DOHH2 (cell line): ENCODE data around the gene FGGY.

ENCODE experiments used
- EZH2phosphoT487 ChIP-seq: fragments of 200-600 bp; sonication (generic); IDR thresholded peaks from 2 replicates; pipeline ENCODE4 v1.6.1; 2017; ENCODE audit warnings: borderline replicate concordance, mild to moderate bottlenecking, antibody characterized with exemption, low read length, moderate library complexity, mixed read lengths
- TF ChIP-seq, protein P1 (sequence below): fragments of 200-600 bp; sonication (generic); IDR thresholded peaks from one replicate; pipeline ENCODE4 v1.5.1; 2014; ENCODE audit warnings: antibody characterized with exemption, mild to moderate bottlenecking, low read depth, low read length; ENCODE audit not compliant: poor library complexity, severe bottlenecking

DNA sequence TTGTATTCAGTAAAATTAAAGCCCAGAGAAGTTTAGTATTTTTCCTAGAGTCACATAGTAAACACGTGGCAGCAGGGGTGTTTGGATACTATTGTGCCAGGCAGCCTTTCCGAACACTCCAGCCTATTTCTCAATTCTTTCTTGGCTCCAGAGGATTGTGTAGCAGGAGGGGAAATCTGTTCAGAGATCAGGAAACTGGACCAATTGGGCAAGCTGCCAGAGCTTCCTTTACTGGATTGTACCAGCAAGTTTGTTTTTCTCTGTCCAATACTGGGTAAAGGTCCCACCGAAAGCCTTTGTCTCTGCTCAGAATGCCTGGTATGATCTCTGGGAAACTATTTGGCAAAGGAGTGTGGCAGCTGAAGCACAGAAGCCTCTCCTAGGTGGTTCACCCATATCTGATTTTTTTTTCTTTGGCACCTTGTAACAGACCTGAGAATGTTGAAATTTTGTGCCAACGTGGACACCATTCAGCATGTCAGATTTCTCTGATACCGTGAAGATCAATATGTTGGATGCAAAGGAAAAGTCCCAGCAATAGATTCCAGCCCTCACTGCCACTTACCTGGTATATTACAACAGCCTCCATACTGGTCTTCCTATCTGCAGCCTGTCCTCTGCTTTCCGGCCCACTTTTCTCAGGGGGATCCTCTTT lies 126.2 kb downstream of the FGGY start:
- TF ChIP-seq, protein P1, sequence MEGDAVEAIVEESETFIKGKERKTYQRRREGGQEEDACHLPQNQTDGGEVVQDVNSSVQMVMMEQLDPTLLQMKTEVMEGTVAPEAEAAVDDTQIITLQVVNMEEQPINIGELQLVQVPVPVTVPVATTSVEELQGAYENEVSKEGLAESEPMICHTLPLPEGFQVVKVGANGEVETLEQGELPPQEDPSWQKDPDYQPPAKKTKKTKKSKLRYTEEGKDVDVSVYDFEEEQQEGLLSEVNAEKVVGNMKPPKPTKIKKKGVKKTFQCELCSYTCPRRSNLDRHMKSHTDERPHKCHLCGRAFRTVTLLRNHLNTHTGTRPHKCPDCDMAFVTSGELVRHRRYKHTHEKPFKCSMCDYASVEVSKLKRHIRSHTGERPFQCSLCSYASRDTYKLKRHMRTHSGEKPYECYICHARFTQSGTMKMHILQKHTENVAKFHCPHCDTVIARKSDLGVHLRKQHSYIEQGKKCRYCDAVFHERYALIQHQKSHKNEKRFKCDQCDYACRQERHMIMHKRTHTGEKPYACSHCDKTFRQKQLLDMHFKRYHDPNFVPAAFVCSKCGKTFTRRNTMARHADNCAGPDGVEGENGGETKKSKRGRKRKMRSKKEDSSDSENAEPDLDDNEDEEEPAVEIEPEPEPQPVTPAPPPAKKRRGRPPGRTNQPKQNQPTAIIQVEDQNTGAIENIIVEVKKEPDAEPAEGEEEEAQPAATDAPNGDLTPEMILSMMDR = no peak
- no peak for TF ChIP-seq EZH2phosphoT487
